Measurements from ENCODE around the gene S100A3.
"Not testable (repeated sequence)": the region's sequence is repeated elsewhere in the genome, so short reads cannot be mapped to it uniquely, and the experiment has no call there.

The S100A3 gene

GRCh38 chr1:153527683-153528040, 21.4 kb downstream of the S100A3 start:
- H3K9ac ChIP-seq: no peak overlapping the region
- H3K4me2 ChIP-seq: no peak overlapping the region
- no peak overlapping the region for H3K4me3 ChIP-seq (IDR thresholded peaks at IDR 0.05; ENCODE audit: insufficient read depth, low read depth, low read length)
- no peaks in the 10 kb centered on the region for H4K20me1 ChIP-seq (ENCODE audit: insufficient read depth)
- H2AFZ ChIP-seq (ENCODE audit: low read depth): no peak overlapping the region
- H3K36me3 ChIP-seq (ENCODE audit: insufficient read depth): no peaks in the 10 kb centered on the region
- no peaks in the 10 kb centered on the region for H3K4me1 ChIP-seq (ENCODE audit: low read depth, poor library complexity, severe bottlenecking)
- no peak overlapping the region for H3K27ac ChIP-seq
- no peak for TF ChIP-seq CTCF (conservative IDR thresholded peaks at IDR 0.05; ENCODE audit: low read depth, low read length)
- H3K79me2 ChIP-seq (ENCODE audit: insufficient read depth, low read depth): no peaks in the 10 kb centered on the region
- H3K27me3 ChIP-seq (ENCODE audit: insufficient read depth, low read depth): no peaks in the 10 kb centered on the region

GRCh38 chr1:153527023-153527682, 21.9 kb downstream of the S100A3 start:
- no peak overlapping the region for H2AFZ ChIP-seq (ENCODE audit: low read depth)
- no peak overlapping the region for H3K9ac ChIP-seq
- no peaks in the 10 kb centered on the region for H3K79me2 ChIP-seq (ENCODE audit: insufficient read depth, low read depth)
- TF ChIP-seq CTCF (conservative IDR thresholded peaks at IDR 0.05; ENCODE audit: low read depth, low read length): no peak
- H3K36me3 ChIP-seq (ENCODE audit: insufficient read depth): no peaks in the 10 kb centered on the region
- no peak overlapping the region for H3K4me3 ChIP-seq (IDR thresholded peaks at IDR 0.05; ENCODE audit: insufficient read depth, low read depth, low read length)
- no peaks in the 10 kb centered on the region for H3K4me1 ChIP-seq (ENCODE audit: low read depth, poor library complexity, severe bottlenecking)
- H3K4me2 ChIP-seq: no peak overlapping the region
- no peaks in the 10 kb centered on the region for H3K27me3 ChIP-seq (ENCODE audit: insufficient read depth, low read depth)
- H3K27ac ChIP-seq: no peak overlapping the region
- no peaks in the 10 kb centered on the region for H4K20me1 ChIP-seq (ENCODE audit: insufficient read depth)

GRCh38 chr1:153526132-153526543, 22.9 kb downstream of the S100A3 start:
- H3K27ac ChIP-seq: no peak overlapping the region
- no peak overlapping the region for H3K4me3 ChIP-seq (IDR thresholded peaks at IDR 0.05; ENCODE audit: insufficient read depth, low read depth, low read length)
- no peaks in the 10 kb centered on the region for H3K36me3 ChIP-seq (ENCODE audit: insufficient read depth)
- no peaks in the 10 kb centered on the region for H3K79me2 ChIP-seq (ENCODE audit: insufficient read depth, low read depth)
- no peak overlapping the region for H3K9ac ChIP-seq
- H3K4me1 ChIP-seq (ENCODE audit: low read depth, poor library complexity, severe bottlenecking): no peaks in the 10 kb centered on the region
- no peak overlapping the region for H2AFZ ChIP-seq (ENCODE audit: low read depth)
- H4K20me1 ChIP-seq (ENCODE audit: insufficient read depth): no peaks in the 10 kb centered on the region
- no peaks in the 10 kb centered on the region for H3K27me3 ChIP-seq (ENCODE audit: insufficient read depth, low read depth)
- no peak for TF ChIP-seq CTCF (conservative IDR thresholded peaks at IDR 0.05; ENCODE audit: low read depth, low read length)
- H3K4me2 ChIP-seq: no peak overlapping the region

- Histone ChIP-seq H3K27ac (no peak overlapping the region), H3K4me1 (ENCODE audit: low read depth, poor library complexity, severe bottlenecking) (no peaks in the 10 kb centered on the region), H2AFZ (ENCODE audit: low read depth) (no peak overlapping the region), H3K4me3 (IDR thresholded peaks at IDR 0.05; ENCODE audit: insufficient read depth, low read depth, low read length) (no peak overlapping the region), H3K36me3 (ENCODE audit: insufficient read depth) (no peaks in the 10 kb centered on the region), H3K79me2 (ENCODE audit: insufficient read depth, low read depth) (no peaks in the 10 kb centered on the region), H3K9ac (no peak overlapping the region), H4K20me1 (ENCODE audit: insufficient read depth) (no peaks in the 10 kb centered on the region), H3K27me3 (ENCODE audit: insufficient read depth, low read depth) (no peaks in the 10 kb centered on the region), H3K4me2 (no peak overlapping the region)
- TF ChIP-seq CTCF (conservative IDR thresholded peaks at IDR 0.05; ENCODE audit: low read depth, low read length): no peak
Measured at GRCh38 chr1:153525088-153525728, 23.9 kb downstream of the S100A3 start.

- not testable (repeated sequence) for H2AFZ ChIP-seq (ENCODE audit: low read depth); H3K4me2 ChIP-seq
Measured at GRCh38 chr1:153522353-153523048, 26.6 kb downstream of the S100A3 start.

GRCh38 chr1:153521808-153522207, 27.2 kb downstream of the S100A3 start:
- H3K4me3 ChIP-seq (IDR thresholded peaks at IDR 0.05; ENCODE audit: insufficient read depth, low read depth, low read length); H3K27me3 ChIP-seq (ENCODE audit: insufficient read depth, low read depth); H3K36me3 ChIP-seq (ENCODE audit: insufficient read depth); H3K4me1 ChIP-seq (ENCODE audit: low read depth, poor library complexity, severe bottlenecking); H3K9ac ChIP-seq; H2AFZ ChIP-seq (ENCODE audit: low read depth); H4K20me1 ChIP-seq (ENCODE audit: insufficient read depth); H3K27ac ChIP-seq; H3K4me2 ChIP-seq; H3K79me2 ChIP-seq (ENCODE audit: insufficient read depth, low read depth): not testable (repeated sequence)

More at GRCh38 chr1:153522353-153523048, 26.6 kb downstream of the S100A3 start:
- not testable (repeated sequence) for H3K4me1 ChIP-seq (ENCODE audit: low read depth, poor library complexity, severe bottlenecking); H3K27me3 ChIP-seq (ENCODE audit: insufficient read depth, low read depth); H3K27ac ChIP-seq; H3K36me3 ChIP-seq (ENCODE audit: insufficient read depth); H4K20me1 ChIP-seq (ENCODE audit: insufficient read depth); H3K4me3 ChIP-seq (IDR thresholded peaks at IDR 0.05; ENCODE audit: insufficient read depth, low read depth, low read length); H3K9ac ChIP-seq; H3K79me2 ChIP-seq (ENCODE audit: insufficient read depth, low read depth)

Data from KMS-11 (cell line).